CD4-positive, alpha-beta T cell treated with Interferon gamma for 1 hour (primary cell): ENCODE data around the gene CTAGE4.
"Not testable (repeated sequence)": the region's sequence is repeated elsewhere in the genome, so short reads cannot be mapped to it uniquely, and the experiment has no call there.

Experiments used
- DNase-seq: peaks from one replicate; pipeline ENCODE4 v3.0.0-alpha.2; 2020

Gene CTAGE4

DNA sequence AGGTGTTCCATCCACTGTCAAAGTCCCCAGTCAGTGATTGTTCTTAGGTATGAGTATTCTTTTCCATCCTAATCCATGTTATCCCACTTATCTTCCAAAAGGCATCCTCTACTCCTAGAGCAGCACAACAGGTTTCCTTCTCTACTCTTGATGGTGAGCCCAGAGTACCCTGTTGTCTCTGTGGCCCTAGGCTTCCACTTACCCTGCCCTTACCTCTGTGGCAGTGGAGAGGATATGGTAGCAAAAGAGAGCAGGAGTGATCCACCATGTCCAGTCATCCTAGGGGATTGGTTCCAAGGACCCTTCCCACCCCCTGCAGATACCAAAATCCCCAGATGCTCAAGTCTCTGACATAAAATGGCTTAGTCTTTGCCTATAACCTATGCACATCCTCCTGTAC, 33.9 kb downstream of the CTAGE4 start:
- DNase-seq, result not testable (repeated sequence)

DNA sequence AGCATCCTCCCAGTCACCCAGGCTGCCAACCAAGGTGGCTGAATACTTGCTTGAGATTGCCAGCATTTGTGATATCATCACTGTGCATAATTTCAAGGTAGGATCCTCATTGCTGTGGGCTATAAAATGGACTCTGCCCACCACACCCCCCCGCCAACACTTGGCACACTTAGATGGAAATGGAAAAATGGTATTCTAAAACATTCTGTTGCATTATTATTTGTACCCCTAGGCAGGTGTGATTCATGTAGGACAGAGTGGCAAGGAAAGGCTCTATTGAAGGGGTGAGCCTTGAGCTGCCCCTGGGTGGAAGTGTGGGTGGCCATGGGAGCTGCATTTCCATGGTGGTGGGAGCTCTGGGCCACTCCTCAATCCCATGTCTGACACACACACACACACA, 35.3 kb downstream of the CTAGE4 start:
- DNase-seq, result not testable (repeated sequence)

DNA sequence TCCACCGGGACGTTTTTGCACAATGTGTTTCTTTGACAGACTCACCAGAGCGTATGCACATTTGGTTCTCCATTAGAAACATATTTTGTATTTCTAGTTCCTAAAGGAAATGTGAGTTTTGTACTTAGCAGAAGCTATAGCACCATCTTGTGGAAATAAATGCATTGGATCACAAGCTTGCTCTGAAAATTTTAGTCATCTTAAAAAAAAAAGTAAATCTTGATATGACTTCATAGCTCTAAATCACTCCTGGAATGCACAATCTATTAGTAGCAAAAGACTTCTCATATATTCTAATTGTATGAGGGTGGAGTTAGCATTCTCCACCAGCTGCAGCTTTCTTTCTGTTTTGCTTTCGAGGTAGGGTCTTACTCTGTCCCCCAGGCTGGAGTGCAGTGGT, 35.9 kb downstream of the CTAGE4 start:
- not testable (repeated sequence) for DNase-seq

DNA sequence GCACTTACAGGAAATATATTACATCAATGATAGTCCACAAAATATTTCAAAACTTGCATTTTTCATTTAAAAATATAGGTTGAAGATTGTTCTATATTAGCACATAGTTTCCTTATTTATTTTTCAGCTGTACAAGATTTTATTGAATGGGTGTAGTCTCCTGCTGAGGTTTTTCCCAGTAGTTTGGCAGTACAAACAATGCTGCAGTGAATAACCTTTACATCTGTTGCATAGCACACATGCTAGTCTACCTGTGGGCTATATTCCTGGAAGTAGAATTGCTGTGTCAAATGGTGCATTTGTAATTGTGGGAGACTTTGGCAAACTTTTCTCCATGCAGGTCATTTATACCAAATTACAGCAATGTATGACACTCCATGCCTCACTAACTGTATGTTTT, 37.3 kb downstream of the CTAGE4 start:
- DNase-seq, result not testable (repeated sequence)

DNA sequence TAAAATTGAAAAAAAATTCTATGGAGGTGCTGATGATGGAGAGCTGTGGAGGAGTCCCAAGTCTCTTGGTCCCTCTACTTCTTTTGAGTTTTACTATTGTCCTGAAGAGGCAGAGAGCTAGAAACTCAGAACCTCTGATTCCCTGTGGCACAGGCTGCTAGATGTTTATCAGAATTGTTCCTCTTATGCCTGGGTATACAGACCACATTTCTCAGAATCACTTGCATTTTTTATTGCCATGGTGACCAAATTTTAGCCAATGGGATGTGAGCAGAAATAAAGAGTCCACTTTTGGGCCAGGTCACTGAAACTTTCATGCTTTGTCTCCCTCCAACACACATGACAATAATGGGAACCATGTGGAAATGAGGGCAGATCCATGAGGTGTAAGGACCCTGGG, 40.4 kb downstream of the CTAGE4 start:
- not testable (repeated sequence) for DNase-seq

DNA sequence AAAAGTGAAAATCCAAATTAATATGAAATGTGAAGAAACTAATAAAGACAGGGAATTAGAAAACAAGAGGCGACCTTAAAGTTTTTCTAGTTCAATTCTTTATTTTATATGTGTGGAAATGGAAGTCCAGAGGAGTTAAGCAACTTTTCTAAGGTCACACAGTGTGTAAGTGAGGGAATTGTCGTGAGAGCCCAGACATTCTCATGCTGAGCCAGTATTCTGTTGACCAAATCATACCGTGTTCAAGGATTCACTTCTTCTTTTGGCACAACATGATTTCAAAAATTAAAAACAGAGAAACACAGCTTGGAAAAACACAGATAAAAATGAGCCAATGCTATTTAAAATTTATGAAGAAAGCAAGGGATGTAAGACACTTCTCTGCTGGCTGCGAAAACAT, 43.6 kb downstream of the CTAGE4 start:
- not testable (repeated sequence) for DNase-seq

DNA sequence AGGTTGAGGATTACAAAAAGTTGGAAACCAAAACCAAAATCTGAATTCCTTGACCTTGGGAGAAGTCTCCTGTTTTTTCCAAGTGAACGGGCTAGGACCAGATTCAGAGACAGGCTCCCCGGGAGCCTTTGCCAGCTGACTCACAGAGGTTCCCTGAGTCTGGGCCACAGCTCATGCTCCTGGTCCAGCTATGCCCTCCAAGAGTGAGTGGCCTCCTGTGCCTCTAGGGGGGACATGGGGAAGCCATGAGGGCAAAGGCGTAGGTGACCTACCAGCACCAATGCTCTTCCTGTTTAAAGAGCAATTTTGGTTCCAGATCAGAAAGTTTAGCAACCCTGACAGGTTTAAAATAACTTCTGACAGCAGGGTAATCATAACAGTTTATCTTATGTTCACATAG, 45.5 kb downstream of the CTAGE4 start:
- not testable (repeated sequence) for DNase-seq

DNA sequence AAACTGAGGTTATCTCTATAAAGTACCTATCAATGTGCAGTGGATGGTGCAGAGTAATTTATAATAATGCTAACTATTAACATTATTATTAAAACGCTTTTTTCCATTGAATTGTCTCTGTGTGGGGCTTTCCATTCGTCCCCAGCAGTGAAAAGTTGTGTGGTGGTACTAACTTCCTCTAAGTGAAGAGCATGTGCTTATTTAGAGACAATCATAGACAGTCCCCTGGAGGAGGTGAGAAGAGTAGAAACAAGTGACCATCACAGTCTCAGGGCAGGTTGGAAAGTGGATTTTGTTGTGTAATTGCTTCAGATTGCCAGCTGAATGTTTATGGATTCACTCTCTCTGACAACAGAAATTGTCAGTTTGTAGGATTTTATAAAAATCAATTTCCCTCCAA, 47.8 kb downstream of the CTAGE4 start:
- not testable (repeated sequence) for DNase-seq

DNA sequence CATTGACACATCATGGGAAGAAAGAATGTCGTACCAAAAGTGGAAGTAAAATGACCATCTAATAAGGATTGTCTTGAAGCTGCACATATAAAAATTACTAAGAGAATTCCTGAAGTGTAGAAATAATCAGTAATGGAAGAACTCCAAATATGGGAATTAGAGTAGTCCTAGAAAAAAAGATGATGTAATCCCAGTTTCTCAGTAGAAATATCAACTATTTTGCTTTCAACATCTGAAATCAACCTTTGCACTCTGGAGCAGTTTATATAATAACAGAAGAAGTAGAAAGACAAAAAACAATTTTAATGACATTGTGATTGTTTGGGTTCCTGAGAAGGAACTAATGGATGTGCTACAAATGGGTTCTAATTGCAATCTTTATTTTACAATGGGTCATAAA, 49.8 kb downstream of the CTAGE4 start:
- not testable (repeated sequence) for DNase-seq
